ENCODE measurements around the gene CYS1. TPM values are rescaled to one million over a fixed set of nuclear protein-coding genes. Genes with fewer than 3 reads are reported as not detected.
"Not testable (repeated sequence)": the region's sequence is repeated elsewhere in the genome, so short reads cannot be mapped to it uniquely, and the experiment has no call there.

The CYS1 gene
- polyA plus RNA-seq, 1 donor from 2014 or later = not detected

DNA sequence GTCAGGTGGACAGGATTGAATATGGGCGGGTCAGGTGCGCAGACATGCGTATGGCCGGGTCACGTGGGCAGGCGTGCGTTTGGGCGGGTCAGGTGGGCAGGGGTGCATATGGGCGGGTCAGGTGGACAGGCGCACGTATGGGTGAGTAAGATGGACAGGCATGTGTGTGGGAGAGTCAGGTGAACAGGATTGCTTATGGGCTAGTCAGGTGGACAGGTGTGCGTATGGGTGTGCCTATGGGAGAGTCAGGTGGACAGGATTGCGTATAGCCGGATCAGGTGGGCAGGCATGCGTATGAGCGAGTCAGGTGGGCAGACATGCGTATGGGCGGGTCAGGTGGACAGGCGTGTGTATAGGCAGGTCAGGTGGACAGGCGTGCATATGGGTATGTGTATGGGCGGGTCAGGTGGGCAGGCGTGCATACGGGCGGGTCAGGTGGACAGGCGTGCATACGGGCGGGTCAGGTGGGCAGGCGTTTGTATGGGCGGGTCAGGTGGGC lies 67.2 kb downstream of the CYS1 start:
- no peak overlapping the region for H3K4me2 ChIP-seq (ENCODE audit: low read length)
- H3K27ac ChIP-seq (ENCODE audit: low read length) = no peak overlapping the region
- no peak overlapping the region for H2AFZ ChIP-seq (ENCODE audit: low read depth, low read length)
- TF ChIP-seq TAF1 (IDR thresholded peaks at IDR 0.05; ENCODE audit: low read depth) (no peak), CTCF (IDR thresholded peaks at IDR 0.05; ENCODE audit: poor library complexity, severe bottlenecking) (no peak), MXI1 (conservative IDR thresholded peaks at IDR 0.05; ENCODE audit: poor library complexity, severe bottlenecking) (no peak)
- no peaks in the 10 kb centered on the region for H3F3A ChIP-seq (ENCODE audit: insufficient read depth, low read length, poor library complexity, severe bottlenecking)
- H3K36me3 ChIP-seq (ENCODE audit: insufficient read depth, low read length) = no peaks in the 10 kb centered on the region
- H3K4me3 ChIP-seq (ENCODE audit: low read length) = no peak overlapping the region
- no peaks in the 10 kb centered on the region for H3K27me3 ChIP-seq (ENCODE audit: insufficient read depth, low read depth, low read length)
- H3K9me2 ChIP-seq (ENCODE audit: insufficient read depth, low read length) = no peaks in the 10 kb centered on the region
- H3K79me2 ChIP-seq (replicated peaks; ENCODE audit: insufficient read depth, low read length) = no peaks in the 10 kb centered on the region
- H3K9ac ChIP-seq (ENCODE audit: low read length) = no peak overlapping the region
- no peaks in the 10 kb centered on the region for H4K20me1 ChIP-seq (ENCODE audit: insufficient read depth)
- H3K9me3 ChIP-seq (ENCODE audit: low read length) = no peaks in the 10 kb centered on the region

- not testable (repeated sequence) for H3K9me3 ChIP-seq (ENCODE audit: low read length); H3K79me2 ChIP-seq (replicated peaks; ENCODE audit: insufficient read depth, low read length); H3K4me3 ChIP-seq (ENCODE audit: low read length); H3K27me3 ChIP-seq (ENCODE audit: insufficient read depth, low read depth, low read length); H3K36me3 ChIP-seq (ENCODE audit: insufficient read depth, low read length); H3K27ac ChIP-seq (ENCODE audit: low read length); H3K4me2 ChIP-seq (ENCODE audit: low read length); H3K9me2 ChIP-seq (ENCODE audit: insufficient read depth, low read length); H3F3A ChIP-seq (ENCODE audit: insufficient read depth, low read length, poor library complexity, severe bottlenecking); H3K9ac ChIP-seq (ENCODE audit: low read length); H2AFZ ChIP-seq (ENCODE audit: low read depth, low read length); H4K20me1 ChIP-seq (ENCODE audit: insufficient read depth)
These were observed 67.7 kb downstream of the CYS1 start for GRCh38 chr2:10012366-10012962.

GRCh38 chr2:10011606-10012325 lies 68.4 kb downstream of the CYS1 start:
- H3F3A ChIP-seq (ENCODE audit: insufficient read depth, low read length, poor library complexity, severe bottlenecking); H3K9me2 ChIP-seq (ENCODE audit: insufficient read depth, low read length); H3K36me3 ChIP-seq (ENCODE audit: insufficient read depth, low read length); H3K27ac ChIP-seq (ENCODE audit: low read length); H3K79me2 ChIP-seq (replicated peaks; ENCODE audit: insufficient read depth, low read length); H3K9me3 ChIP-seq (ENCODE audit: low read length); H3K27me3 ChIP-seq (ENCODE audit: insufficient read depth, low read depth, low read length); H2AFZ ChIP-seq (ENCODE audit: low read depth, low read length); H3K9ac ChIP-seq (ENCODE audit: low read length); H3K4me2 ChIP-seq (ENCODE audit: low read length); H4K20me1 ChIP-seq (ENCODE audit: insufficient read depth); H3K4me3 ChIP-seq (ENCODE audit: low read length): not testable (repeated sequence)

GRCh38 chr2:10010861-10011605 lies 69.2 kb downstream of the CYS1 start:
- H3K27ac ChIP-seq (ENCODE audit: low read length); H2AFZ ChIP-seq (ENCODE audit: low read depth, low read length); H3K4me2 ChIP-seq (ENCODE audit: low read length); H3K4me3 ChIP-seq (ENCODE audit: low read length); H4K20me1 ChIP-seq (ENCODE audit: insufficient read depth); H3K36me3 ChIP-seq (ENCODE audit: insufficient read depth, low read length); H3K27me3 ChIP-seq (ENCODE audit: insufficient read depth, low read depth, low read length); H3K9me2 ChIP-seq (ENCODE audit: insufficient read depth, low read length); H3K79me2 ChIP-seq (replicated peaks; ENCODE audit: insufficient read depth, low read length); H3F3A ChIP-seq (ENCODE audit: insufficient read depth, low read length, poor library complexity, severe bottlenecking); H3K9ac ChIP-seq (ENCODE audit: low read length); H3K9me3 ChIP-seq (ENCODE audit: low read length): not testable (repeated sequence)

All from neural cell (in vitro differentiated cells).